Ishikawa (cell line): ENCODE data around the gene CMAS.

Experiments
- CREB1 ChIP-seq: IDR thresholded peaks from 2 replicates; pipeline ENCODE4 v1.6.1; 2012; ENCODE audit warnings: low read depth
- EGR1 ChIP-seq: IDR thresholded peaks from 2 replicates; pipeline ENCODE4 v1.6.1; 2012
- EP300 ChIP-seq: IDR thresholded peaks from 2 replicates; pipeline ENCODE4 v1.6.1; 2012; ENCODE audit warnings: borderline replicate concordance
- FOXM1 ChIP-seq: IDR thresholded peaks from 2 replicates; pipeline ENCODE4 v1.6.1; 2012; ENCODE audit warnings: low read depth, borderline replicate concordance
- NFIC ChIP-seq: IDR thresholded peaks from 2 replicates; pipeline ENCODE4 v1.6.1; 2012
- RAD21 ChIP-seq: IDR thresholded peaks from 2 replicates; pipeline ENCODE4 v1.6.1; 2012; ENCODE audit warnings: low read depth
- TAF1 ChIP-seq: IDR thresholded peaks from 2 replicates; pipeline ENCODE4 v1.6.1; 2012; ENCODE audit warnings: low read depth, mild to moderate bottlenecking
- TCF12 ChIP-seq: IDR thresholded peaks from 2 replicates; pipeline ENCODE4 v1.6.1; 2012; ENCODE audit warnings: low read depth
- ZBTB7A ChIP-seq: IDR thresholded peaks from 2 replicates; pipeline ENCODE4 v1.6.1; 2012; ENCODE audit warnings: low read depth
- TF ChIP-seq, protein P1 (sequence below): IDR thresholded peaks from 2 replicates; pipeline ENCODE4 v1.6.1; 2012
- TF ChIP-seq, protein P2 (sequence below): IDR thresholded peaks from 2 replicates; pipeline ENCODE4 v1.6.1; 2012; ENCODE audit warnings: low read depth, mild to moderate bottlenecking

DNA sequence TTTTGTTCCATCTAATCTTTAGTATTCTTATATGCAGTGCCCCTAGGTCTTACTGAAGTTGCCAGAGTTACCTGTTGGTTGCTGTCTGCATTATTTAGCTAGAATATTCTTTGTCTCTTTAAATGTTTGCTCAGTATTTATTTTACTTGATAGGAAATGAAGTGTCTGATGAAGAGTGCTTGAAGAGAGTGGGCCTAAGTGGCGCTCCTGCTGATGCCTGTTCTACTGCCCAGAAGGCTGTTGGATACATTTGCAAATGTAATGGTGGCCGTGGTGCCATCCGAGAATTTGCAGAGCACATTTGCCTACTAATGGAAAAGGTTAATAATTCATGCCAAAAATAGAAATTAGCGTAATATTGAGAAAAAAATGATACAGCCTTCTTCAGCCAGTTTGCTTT lies 18.9 kb downstream of the CMAS start:
- TF ChIP-seq CREB1 (no peak), EP300 (no peak), RAD21 (no peak), FOXM1 (no peak), TCF12 (no peak), ZBTB7A (no peak), EGR1 (no peak), NFIC (no peak), TAF1 (no peak)
- TF ChIP-seq, protein P1, sequence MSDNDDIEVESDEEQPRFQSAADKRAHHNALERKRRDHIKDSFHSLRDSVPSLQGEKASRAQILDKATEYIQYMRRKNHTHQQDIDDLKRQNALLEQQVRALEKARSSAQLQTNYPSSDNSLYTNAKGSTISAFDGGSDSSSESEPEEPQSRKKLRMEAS: no peak
- TF ChIP-seq, protein P2, sequence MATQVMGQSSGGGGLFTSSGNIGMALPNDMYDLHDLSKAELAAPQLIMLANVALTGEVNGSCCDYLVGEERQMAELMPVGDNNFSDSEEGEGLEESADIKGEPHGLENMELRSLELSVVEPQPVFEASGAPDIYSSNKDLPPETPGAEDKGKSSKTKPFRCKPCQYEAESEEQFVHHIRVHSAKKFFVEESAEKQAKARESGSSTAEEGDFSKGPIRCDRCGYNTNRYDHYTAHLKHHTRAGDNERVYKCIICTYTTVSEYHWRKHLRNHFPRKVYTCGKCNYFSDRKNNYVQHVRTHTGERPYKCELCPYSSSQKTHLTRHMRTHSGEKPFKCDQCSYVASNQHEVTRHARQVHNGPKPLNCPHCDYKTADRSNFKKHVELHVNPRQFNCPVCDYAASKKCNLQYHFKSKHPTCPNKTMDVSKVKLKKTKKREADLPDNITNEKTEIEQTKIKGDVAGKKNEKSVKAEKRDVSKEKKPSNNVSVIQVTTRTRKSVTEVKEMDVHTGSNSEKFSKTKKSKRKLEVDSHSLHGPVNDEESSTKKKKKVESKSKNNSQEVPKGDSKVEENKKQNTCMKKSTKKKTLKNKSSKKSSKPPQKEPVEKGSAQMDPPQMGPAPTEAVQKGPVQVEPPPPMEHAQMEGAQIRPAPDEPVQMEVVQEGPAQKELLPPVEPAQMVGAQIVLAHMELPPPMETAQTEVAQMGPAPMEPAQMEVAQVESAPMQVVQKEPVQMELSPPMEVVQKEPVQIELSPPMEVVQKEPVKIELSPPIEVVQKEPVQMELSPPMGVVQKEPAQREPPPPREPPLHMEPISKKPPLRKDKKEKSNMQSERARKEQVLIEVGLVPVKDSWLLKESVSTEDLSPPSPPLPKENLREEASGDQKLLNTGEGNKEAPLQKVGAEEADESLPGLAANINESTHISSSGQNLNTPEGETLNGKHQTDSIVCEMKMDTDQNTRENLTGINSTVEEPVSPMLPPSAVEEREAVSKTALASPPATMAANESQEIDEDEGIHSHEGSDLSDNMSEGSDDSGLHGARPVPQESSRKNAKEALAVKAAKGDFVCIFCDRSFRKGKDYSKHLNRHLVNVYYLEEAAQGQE: no peak
